Measurements from ENCODE around the gene CDKN2D.
A peak's percentile ranks its signal among the peaks of the same experiment; 100 is the strongest.
"Not testable (repeated sequence)": the region's sequence is repeated elsewhere in the genome, so short reads cannot be mapped to it uniquely, and the experiment has no call there.

Gene CDKN2D

DNA sequence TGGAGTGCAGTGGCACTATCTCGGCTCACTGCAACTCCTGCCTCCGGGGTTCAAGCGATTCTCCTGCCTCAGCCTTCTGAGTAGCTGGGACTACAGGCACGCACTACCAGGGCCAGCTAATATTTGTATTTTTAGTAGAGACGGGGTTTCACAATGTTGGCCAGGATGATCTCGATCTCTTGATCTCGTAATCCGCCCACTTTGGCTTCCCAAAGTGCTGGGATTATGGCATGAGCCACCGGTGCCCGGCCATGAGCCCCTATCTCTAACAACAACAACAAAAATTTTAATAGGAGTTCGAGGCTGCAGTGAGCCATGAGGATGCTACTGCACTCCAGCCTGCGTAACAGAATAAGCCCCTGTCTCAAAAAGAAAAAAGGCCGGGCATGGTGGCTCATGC, 13.3 kb upstream of the CDKN2D start:
- no peak for DNase-seq (ENCODE audit: low read depth in 1 of 2, low spot score in 1 of 2)

DNA sequence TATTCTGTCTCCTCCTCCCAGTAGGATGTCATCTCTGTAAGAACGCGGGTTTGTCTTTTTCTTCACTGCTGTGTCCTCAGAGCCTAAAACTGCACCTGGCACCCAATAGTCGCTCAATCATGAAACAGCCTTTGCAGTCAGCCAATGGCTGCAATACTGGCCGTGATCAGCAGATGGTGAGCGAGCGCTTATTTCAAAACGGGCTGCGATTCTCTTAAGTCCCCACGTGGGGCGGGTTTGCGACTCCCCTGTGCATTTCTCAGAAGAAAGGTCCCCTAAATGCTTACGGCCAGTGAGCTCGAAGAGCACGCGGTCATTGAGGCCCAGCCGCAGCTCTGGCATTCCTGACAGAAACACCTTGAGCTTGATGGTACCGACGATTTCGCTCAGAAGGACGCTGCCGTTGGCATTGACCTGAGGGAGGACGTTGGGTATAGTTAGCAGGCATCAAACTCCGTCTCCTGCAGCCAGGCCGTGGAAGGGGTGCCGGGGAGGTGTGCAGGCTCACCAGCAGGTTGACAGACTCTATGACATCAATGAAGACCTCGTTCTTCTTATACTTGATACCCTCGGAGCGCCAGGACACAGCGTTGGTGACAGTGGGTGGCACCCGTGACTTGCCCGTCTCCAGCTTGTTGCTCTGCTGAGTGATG, 12.3 kb upstream of the CDKN2D start:
- peak; percentile 80 to 85 for DNase-seq (ENCODE audit: low read depth in 1 of 2, low spot score in 1 of 2)

DNA sequence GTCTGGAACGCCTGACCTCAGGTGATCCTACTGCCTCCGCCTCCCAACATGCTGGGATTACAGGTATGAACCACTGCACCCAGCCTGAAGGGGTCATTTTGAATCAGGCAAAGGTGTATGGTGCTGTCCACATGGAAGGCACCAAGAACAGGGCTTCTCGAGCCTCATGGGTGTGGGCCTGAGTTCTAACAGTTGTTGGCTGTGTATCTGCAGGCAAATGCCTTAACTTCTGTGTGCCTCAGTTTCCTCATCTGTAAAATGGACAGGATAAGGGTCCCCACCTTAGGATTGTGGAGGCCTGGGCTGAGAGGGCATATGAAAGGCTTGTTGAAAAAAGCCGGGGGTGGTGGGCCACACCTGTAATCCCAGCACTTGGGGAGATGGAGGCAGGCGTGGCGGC, 9.2 kb upstream of the CDKN2D start:
- DNase-seq (ENCODE audit: low read depth in 1 of 2, low spot score in 1 of 2), result no peak

GRCh38 chr19:10575011-10575716, 6.4 kb upstream of the CDKN2D start:
- DNase-seq (ENCODE audit: low read depth in 1 of 2, low spot score in 1 of 2), result no peak

- no peak for DNase-seq (ENCODE audit: low read depth in 1 of 2, low spot score in 1 of 2)
Observed at GRCh38 chr19:10574462-10574861, 5.7 kb upstream of the CDKN2D start.

- not testable (repeated sequence) for DNase-seq (ENCODE audit: low read depth in 1 of 2, low spot score in 1 of 2)
Observed at GRCh38 chr19:10573793-10574192, 5.0 kb upstream of the CDKN2D start.

- DNase-seq (ENCODE audit: low read depth in 1 of 2, low spot score in 1 of 2), result no peak
Observed at GRCh38 chr19:10568062-10568825, 535 bp downstream of the CDKN2D start.

GRCh38 chr19:10567656-10568055, 1.1 kb downstream of the CDKN2D start:
- DNase-seq (ENCODE audit: low read depth in 1 of 2, low spot score in 1 of 2), result no peak

DNA sequence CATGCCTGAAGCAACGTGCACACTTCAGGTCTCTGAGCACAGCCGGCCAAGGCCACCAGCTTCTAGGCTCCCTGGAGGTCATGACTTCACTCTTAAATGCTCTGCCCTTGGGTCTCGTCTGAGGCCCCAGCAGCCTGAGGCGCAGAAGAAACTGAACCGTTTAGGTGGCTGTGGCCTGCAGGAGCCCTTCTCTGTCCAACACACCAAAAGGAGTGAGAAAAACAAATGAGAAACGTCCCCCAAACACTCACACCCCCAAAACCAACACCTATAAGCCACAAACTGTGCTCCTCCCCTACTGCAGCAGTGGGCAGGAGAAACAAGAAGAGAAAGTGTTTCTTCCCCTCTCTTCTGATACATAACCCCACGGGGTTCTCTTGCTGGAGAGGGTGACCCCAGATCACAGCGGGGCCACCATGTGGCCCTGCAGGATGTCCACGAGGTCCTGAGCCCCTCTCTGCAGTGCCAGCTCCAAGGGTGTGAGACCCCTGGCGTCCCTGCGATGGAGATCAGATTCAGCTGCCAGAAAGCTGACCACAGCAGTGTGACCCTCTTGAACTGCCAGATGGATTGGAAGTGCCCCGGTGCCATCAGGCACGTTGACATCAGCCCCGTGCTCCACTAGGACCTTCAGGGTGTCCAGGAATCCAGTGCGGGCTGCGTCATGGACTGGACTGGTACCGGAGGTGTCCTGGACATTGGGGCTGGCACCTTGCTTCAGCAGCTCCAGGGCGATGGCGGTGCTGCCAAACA, 1.9 kb downstream of the CDKN2D start:
- DNase-seq (ENCODE audit: low read depth in 1 of 2, low spot score in 1 of 2), result no peak

DNA sequence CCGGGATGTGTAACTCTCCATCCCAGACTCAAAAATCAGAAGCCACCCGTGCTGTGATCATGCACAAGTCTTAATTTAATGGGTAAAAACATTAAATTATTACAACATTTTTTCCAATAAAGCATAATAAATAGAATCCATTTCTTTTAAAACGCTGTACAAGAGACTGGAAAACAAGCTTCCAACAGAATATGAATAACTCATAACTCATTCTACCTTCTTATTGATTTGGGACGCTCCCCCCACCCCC, 2.4 kb downstream of the CDKN2D start:
- no peak for DNase-seq (ENCODE audit: low read depth in 1 of 2, low spot score in 1 of 2)

DNA sequence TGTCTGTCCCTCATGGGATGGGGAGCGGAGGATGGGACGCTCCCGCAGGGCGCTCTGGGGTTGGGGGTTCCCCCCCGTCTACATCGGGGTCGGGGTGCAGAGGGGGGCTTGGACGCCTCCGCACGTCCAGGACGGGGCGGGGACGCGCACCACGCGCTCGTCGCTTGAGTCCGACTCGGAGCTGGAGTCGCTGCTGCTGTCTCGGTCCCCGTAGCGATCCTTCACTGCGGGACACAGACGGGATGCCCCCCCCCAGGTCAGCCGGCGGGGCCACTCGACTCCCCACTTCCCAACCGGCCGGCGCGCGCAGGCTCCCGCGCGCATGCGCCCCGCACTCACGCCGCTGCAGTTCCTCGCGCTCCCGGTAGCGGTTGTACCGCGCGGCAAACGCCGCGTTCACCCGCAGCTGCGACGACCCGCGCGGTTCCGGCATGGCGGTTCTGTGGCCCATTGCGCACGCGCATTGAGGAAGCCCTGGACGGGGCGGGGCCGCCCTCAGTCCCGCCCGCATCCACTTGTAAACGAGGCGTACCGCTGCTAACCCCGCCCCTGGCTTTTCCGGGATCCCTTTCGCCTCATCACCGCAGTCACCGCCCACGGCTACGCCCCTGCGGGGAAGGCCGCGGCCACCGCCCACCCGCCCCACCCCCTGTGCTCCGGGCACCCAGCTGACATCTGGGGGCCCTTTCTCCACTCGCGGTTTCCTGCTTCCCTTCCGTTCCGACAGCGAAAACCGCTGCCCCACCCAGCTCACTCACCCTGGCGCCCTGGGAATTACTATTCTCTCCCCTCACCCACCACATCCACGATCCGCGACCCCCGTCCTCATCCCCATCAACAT, 3.0 kb downstream of the CDKN2D start, which contains the start of gene KRI1:
KRI1 (minus strand) TSS at position 444 of the 841 bp plus-strand sequence; CDS start at position 433, 11 bp downstream.
- peak; percentile 94 to 97 for DNase-seq (ENCODE audit: low read depth in 1 of 2, low spot score in 1 of 2)

GRCh38 chr19:10565028-10565566, 3.7 kb downstream of the CDKN2D start:
- DNase-seq (ENCODE audit: low read depth in 1 of 2, low spot score in 1 of 2), result no peak

DNA sequence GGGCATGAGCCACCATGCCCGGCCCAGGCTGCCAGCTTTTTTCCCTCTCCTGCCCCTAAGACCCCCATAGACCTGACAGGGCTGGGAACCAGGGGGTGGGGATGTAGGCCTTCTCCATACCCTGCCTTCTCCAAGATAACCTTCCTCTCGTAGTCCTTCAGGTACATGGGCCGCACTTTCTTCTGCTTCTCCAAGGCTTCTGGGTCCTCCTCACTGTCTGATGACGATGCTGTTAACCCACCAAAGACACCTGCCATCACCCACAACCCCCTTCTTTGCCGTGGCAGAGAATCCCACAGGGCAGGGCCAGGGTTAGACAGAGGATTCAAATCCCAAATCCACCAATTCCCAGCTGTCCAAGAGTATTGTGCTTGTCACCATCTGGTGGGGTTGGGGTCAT, 6.2 kb downstream of the CDKN2D start:
- no peak for DNase-seq (ENCODE audit: low read depth in 1 of 2, low spot score in 1 of 2)

GRCh38 chr19:10560154-10560553, 8.6 kb downstream of the CDKN2D start:
- no peak for DNase-seq (ENCODE audit: low read depth in 1 of 2, low spot score in 1 of 2)

- DNase-seq (ENCODE audit: low read depth in 1 of 2, low spot score in 1 of 2), result no peak
Observed at GRCh38 chr19:10557603-10558197, 11.1 kb downstream of the CDKN2D start.

GRCh38 chr19:10555610-10555973, 13.2 kb downstream of the CDKN2D start:
- DNase-seq (ENCODE audit: low read depth in 1 of 2, low spot score in 1 of 2), result no peak

DNA sequence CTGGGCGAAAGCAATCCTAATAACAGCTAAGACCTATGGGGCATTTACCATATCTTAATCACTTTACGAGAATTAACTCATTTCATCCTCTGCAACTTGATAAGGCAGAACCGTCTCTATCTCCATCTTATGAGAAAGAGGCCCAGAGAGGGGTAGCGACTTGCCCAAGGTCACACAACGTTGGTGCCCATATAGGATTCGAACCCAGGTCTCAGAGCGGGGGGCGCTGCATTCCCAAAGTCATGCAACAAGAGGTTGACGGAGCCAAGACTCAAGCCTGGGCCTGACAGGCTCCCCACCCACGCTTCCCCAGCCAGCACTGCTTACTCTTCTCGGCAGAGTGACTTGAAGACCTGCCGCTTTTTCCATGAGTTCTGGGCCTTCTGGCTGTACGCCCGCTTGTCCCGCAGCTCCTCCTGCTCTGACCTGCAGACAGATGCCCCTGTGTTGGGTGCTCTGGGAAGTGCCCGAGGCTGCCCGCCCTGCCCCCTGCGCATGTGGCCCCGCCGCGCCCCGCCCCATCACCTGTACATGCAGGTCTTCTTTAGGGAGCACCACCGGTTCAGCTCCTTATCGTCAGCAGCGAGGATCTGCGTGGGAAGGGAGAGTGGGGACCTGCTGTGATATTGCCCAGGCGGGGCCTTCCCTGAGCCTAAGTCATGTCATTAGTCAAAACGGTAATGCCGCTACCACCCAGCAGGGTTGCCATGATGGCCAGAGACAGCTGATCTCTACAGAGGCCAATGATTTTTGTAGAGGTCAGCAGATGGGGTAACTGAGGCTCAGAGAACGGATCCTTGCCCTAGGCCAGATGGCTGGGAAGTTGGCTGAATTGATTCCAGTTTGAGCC, 13.8 kb downstream of the CDKN2D start:
- DNase-seq (ENCODE audit: low read depth in 1 of 2, low spot score in 1 of 2), result no peak

DNA sequence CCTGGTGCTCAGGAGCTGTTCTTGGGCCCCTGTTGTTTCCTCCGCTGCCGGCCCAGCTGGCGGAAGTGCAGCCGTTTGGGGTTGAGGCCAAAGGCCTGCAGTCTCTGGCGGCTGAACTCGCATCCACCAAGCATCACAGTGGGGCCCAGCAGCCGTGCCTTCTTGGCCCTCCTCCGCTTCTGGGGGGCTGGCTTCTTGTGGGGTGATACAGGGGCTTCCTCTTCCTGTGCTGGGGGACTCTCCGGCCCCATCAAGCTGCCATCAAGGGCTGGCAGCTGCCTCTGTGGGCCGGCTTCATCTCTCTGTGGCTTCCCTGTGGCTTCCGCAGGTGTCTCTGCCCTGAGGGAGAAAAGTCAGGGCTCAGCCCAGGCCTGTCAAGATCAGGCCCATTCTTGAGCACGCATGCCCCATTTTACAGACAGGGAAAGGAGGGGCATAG, 14.8 kb downstream of the CDKN2D start:
- DNase-seq (ENCODE audit: low read depth in 1 of 2, low spot score in 1 of 2), result no peak

DNA sequence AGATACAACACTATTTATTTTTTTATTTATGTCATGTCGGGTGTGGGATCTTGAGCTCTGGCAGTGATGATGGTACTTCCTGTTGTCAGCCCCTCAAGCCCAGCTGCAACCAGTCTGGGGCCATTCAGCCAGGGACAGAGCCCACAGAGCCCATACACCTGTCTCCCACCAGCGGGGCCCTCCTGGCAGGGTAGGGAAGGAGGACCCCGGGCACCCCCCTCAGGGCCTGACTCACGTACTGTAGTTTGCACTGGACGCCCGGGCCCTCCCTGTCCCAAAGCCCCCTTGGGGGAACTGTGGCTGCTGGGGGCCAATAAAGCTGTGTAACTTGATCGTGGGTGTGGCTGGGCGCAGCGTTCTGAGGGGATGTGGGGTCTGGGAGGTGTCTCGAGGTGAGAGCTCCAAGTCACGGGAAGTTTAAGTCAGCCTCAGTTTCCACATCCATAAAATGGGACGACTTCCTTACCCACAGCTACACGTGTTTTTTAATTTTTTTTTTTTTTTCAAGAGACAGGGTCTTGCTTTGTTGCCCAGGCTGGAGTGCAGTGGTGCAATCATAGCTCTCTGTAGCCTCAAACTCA, 15.6 kb downstream of the CDKN2D start:
- DNase-seq (ENCODE audit: low read depth in 1 of 2, low spot score in 1 of 2), result no peak
